GM21717 (cell line): ENCODE data around the gene UBE2C.
A peak's percentile ranks its signal among the peaks of the same experiment; 100 is the strongest.
"Not testable (repeated sequence)": the region's sequence is repeated elsewhere in the genome, so short reads cannot be mapped to it uniquely, and the experiment has no call there.

Experiments used
- ATAC-seq: cut with Tn5 transposase; IDR thresholded peaks from one replicate; pipeline ENCODE4 v1.9.1; 2021; ENCODE audit warnings: mild to moderate bottlenecking, moderate library complexity; ENCODE audit not compliant: unreplicated experiment

UBE2C gene

DNA sequence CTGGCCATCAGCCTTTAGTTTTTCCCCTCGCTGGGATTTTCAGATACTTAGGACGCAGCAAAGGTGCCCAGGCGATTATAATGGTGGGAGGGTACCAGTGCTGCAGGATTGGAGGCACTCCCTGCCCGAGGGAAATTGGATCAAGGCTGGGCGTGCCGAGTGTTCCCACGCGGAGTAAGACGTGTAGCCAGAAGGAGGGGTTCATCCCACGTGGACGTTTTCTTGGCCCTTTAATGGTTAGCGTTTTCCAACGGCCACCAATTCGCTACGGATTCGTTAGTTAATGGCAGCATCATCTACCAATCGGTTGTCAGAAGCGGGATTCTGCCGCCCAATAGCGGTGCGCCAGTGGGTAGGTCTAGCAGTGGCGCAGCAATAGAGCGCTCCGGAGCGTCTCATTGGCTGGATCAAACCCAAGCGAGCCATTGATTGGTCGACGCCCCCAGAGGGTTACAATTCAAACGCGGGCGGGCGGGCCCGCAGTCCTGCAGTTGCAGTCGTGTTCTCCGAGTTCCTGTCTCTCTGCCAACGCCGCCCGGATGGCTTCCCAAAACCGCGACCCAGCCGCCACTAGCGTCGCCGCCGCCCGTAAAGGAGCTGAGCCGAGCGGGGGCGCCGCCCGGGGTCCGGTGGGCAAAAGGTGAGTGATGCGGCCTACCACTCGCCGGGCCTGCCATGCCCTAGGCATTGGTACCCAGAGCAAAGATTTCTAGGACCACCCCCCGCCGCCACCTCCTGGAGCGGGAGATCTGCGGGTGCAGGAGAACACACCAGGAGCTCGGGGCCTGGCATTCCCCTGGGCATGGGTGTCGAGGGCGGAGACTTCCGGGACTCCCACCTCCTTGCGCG, at the start of gene UBE2C:
Gene UBE2C (plus strand): TSS at position 488 of the 849 bp plus-strand sequence. CDS start 52 bp downstream, at position 540.
- peak; percentile 95 for ATAC-seq

DNA sequence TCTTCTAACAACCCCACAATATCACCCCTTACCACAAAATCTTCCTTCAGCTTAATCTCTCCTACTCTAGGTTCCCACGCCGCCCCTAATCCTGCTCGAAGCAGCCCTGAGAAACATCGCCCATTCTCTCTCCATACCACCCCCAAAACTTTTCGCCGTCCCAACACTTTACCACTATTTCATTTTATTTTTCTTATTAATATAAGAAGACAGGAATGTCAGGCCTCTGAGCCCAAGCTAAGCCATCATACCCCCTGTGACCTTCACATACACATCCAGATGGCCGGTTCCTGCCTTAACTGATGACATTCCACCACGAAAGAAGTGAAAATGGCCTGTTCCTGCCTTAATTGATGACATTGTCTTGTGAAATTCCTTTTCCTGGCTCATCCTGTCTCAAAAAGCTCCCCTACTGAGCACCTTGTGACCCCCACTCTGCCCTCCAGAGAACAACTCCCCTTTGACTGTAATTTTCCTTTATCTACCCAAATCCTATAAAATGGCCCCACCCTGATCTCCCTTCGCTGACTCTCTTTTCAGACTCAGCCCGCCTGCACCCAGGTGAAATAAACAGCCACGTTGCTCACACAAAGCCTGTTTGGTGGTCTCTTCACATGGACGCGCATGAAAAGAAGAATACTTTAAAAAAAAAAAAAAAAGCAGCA, 47.7 kb upstream of the UBE2C start:
- ATAC-seq = not testable (repeated sequence)

DNA sequence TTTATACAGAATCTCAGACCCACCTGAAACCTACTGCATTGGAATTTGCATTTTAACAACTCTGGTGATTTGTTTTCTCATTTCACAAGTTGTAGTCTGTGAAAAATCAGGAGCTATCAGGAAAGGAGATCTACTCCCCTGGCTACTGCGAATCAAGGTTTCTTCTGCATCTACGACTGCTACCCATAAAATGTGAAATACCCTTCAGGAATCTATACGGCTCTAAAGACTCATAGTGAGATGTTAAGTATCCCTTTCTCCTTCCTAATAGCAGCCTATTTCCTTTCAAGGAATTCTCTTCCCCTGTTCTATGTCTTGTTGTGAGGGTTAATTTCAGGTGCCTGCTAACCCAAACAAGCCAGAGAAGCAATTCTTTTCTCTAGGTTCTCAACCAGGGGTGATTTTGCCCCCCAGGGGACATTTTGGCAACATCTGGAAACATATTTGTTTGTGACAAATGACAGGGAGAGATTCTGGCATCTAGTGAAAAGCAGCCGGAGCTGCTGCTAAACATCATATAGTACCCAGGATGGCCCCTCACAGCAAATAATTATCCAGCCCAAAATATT, 47.1 kb upstream of the UBE2C start:
- ATAC-seq = no peak

- no peak for ATAC-seq
Measured at GRCh38 chr20:45765980-45766379, 46.5 kb upstream of the UBE2C start.

- no peak for ATAC-seq
Measured at GRCh38 chr20:45768479-45768878, 44.0 kb upstream of the UBE2C start.

DNA sequence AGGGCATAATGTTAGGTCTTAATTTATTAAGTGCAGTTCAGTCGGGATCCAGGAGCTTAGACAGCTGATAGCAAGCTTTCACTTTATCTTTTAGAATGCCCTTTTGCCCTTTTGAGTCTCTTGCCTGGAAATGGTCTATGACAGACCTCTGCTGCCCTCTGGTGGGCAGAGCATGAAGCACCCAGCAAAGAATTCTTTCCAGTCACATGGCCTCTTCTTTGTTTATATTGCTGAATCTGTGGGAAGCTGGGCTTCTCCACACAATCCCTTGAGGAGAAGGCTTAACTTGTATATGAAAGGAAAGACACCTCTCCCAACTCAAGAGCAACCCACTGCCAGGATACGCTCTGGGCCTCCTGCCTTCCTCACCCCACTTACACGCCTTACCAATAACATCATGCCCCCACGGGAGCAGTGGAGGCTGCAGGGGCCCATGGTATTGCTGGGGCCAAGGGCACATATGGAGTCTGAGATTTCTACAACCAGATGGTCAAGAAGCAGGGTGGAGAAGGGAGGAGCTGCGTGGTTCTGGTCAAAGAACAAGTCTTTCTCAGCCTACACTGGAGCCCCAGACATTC, 41.2 kb upstream of the UBE2C start:
- no peak for ATAC-seq

DNA sequence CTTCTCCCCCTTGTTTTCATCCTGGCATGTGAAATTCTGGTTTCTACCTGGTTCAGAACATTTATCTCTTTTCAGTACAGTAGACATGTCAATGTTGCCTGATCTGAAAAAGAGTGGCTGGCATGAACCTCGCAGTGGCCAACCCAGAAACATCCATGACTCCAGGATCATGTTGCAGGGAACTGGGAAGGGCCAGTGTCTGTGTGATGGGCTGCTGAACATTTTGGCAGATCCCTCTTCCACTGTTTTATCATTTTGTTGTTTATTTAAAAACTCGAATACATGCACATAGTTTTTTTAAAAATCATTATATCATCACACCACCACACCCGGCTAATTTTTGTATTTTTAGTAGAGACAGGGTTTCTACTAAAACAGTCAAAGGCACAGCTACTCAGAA, 39.8 kb upstream of the UBE2C start:
- no peak for ATAC-seq

- ATAC-seq = no peak
Measured at GRCh38 chr20:45774945-45775344, 37.5 kb upstream of the UBE2C start.

GRCh38 chr20:45775411-45775810, 37.0 kb upstream of the UBE2C start:
- ATAC-seq = no peak

GRCh38 chr20:45776931-45777330, 35.5 kb upstream of the UBE2C start:
- no peak for ATAC-seq

DNA sequence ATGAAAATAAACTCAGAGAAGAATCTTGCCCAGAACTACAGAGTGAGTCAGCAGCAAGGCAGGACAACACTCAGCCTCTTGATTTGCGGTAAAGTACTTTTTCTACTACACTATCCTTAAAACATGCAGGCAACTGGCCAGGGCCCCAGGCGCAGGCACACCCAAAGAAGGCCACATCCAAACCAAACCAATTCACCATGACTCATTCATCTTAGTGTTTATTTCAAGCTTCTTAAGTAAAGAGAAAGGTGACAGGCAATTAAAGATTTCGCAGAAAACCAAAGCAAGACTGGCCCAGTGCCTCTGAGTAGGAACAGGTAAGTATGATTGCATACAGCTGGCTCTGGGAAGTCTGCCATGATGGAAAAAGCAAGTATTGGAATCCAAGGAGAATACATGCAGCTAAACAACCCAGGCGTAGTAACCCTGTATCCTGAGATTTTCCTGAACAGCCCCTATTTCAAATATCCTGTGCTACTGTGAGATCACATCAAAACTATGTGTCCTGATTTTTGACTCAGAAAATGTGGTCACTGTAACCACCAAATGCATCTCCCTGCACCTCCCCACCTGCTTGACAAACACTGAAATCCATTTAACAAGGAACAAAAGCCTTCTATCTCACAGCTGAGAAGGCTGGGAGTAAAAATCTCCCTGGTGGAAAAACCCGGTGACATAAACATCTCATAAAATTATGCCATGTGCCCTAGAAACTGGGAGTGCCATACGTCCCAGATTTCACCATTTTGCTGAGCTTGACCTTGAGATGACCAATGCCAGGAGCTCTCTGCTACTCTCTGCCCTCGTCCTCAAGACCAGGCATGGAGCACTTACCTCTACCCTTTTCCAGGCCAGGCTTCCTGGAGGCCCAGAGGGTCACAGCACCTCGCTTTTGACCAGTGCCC, 33.2 kb upstream of the UBE2C start:
- ATAC-seq = no peak

GRCh38 chr20:45780159-45780558, 32.3 kb upstream of the UBE2C start:
- no peak for ATAC-seq

- ATAC-seq = no peak
Measured at GRCh38 chr20:45781391-45781931, 31.0 kb upstream of the UBE2C start.

- ATAC-seq = no peak
Measured at GRCh38 chr20:45782890-45783289, 29.6 kb upstream of the UBE2C start.

DNA sequence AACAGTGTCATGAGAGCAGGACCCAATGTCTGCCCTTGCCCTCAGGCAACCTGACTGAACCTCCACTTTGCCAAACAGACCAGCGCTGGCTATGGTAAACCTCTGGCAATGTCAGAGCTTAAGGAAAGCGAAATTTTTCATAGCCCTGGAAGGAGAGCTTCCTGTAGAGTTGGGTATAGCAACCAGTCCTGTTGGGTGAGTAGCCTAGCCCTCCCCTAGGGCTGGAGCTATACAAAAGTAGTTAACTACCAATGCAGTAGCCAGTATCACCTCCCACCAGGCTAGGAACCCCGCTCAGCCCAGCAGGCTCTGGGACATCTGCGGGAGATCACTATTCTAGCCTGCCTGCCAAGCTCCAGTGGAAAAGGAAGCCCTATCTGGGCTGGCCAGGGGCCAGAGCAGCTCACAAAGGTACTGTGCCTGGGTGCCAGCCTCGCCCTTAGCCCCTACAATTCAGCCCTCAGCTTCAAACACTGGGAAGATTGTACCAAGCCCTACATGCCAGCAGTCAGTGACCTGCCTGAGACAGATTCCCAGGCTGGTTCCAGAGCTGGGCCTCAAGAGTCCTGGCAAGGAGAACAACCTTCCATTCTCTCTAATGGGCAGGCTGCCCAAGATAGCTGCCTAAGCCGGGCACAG, 28.7 kb upstream of the UBE2C start:
- no peak for ATAC-seq

GRCh38 chr20:45788351-45788750, 24.1 kb upstream of the UBE2C start:
- ATAC-seq = no peak

GRCh38 chr20:45792317-45793118, 19.9 kb upstream of the UBE2C start:
- ATAC-seq = peak; percentile 12

DNA sequence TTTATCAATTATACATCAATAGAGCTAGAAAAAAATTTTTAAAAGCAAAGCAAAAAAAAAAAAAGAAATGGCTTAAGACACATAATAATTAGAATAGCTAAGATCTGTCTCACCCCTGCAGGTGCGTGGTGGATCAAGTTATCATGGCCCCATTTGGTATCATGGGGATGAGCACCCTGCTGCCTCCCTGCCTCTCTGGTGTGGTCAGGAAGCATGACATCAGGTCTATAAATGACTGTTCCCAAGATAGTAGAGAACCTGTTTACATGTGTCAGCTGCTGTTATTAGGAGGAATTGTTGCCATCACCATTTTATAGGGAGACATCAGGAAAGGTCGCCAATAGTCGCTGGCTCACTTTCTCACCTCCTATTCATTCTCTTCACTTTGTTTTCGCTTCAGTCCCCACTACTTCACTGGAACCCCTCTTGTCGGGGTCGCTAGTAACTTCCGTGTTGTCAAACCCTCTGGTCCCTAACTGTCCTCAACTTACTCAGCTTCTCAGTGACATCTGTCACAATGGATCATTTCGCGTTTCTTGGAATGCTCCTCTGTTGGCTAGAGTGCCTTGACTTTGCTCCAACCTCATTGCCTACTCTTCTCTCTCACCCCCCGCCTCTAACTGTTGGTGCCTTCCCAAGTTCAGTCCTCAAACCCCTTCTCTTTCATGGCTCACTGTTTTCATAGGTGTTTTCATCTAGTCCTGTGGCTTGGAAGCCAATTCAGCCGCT, 15.9 kb upstream of the UBE2C start:
- no peak for ATAC-seq
